AG10803 (cell line): ENCODE results near the gene SYNJ2.

Experiments
- DNase-seq: peaks from one replicate; pipeline ENCODE4 v3.0.0; 2010; ENCODE audit warnings: low read depth
- H3K4me3 ChIP-seq: 2 replicates; pipeline ENCODE4 v1.5.1; 2011; ENCODE audit warnings: mild to moderate bottlenecking, low read length, control low read depth
- CTCF ChIP-seq: conservative IDR thresholded peaks from 2 replicates; pipeline ENCODE4 v1.5.1; 2011; ENCODE audit warnings: mild to moderate bottlenecking, low read length, control low read depth, inconsistent platforms

Gene SYNJ2

DNA sequence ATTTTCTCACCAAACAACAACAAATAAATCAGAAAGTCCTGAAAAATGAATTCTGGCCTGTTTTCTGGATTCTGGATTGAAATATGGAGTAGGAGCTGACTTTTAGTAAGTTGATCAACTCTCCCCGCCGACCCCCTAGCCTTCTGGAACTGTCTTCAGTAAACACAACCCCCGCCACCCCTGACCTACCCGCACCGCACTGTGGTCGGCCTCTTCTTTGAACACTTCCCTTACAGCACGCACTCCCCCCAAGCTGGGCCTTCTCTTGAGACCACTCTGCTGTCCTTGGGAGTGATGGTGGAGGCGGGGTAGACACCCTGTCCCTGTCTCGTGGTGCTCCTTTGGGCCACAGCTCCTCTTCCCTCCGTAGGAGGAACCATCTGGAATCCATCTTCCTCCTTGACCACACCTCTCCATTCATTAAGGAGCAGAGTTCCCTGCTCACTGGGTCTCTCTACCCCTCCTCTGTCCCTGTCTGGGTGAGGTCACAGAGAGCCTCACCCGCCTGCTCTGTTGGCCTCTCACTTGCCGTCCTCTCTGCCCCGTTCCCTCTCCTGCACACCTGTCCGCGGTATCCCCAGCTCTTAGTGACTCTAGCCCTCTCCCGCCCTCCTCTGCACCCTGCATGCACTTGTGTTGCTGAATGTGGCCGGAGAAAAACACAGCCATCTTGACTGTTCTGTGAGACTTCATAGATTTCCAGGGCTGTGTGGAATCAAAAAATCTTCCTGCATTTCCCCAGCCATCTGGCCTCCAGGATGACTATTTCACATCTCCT, 19.1 kb downstream of the SYNJ2 start:
- no peak for DNase-seq
- H3K4me3 ChIP-seq = no peak overlapping the region
- no peak for TF ChIP-seq CTCF

DNA sequence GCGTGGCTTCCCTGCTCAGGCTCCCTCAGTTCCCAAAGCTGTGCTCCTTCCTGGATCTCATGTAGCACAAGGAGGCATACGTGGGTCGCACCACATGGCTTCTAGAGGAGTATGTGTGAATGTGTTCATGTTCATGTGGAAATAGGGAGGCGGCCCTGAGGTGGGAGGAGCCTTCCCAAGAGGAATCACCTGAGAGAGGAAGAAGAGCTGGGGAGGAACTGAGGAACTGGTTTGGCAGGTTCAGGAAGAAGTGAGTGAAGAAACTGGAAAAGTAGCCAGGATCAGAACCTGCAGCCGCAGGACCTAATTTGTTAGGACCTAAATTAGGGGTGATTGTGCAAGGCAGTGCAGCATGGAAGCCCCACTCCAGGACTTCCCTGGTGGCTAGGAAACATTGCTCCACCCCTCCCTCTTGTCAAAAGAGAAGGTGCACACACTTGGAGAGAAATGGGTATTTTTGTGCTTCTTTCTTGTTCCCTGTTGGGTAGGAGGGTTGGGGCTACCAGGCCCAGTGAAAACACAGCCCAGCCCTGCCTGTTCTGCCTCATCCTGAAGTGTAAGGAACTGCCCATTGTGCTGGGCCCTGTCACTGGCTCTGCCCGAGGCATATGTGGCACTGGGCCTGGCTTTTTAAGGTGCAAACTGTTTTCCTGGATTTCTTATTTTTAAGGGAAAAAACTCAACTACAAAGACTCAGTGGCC, 20.7 kb downstream of the SYNJ2 start:
- DNase-seq = no peak

GRCh38 chr6:158002951-158003853, 21.5 kb downstream of the SYNJ2 start:
- H3K4me3 ChIP-seq = peak overlapping the region; percentile 31
- no peak for TF ChIP-seq CTCF
- peak; percentile 95 for DNase-seq

More for the DNA sequence above, 20.7 kb downstream of the SYNJ2 start:
- TF ChIP-seq CTCF = no peak
- H3K4me3 ChIP-seq = no peak overlapping the region; the same call in 1 of the 2 replicates

- no peak for DNase-seq
- H3K4me3 ChIP-seq = peak overlapping the region; percentile 18
- no peak for TF ChIP-seq CTCF
Observed at GRCh38 chr6:158003910-158004700, 22.4 kb downstream of the SYNJ2 start.

GRCh38 chr6:158004701-158005095, 23.0 kb downstream of the SYNJ2 start:
- DNase-seq = no peak
- H3K4me3 ChIP-seq = no peak overlapping the region
- TF ChIP-seq CTCF = no peak

DNA sequence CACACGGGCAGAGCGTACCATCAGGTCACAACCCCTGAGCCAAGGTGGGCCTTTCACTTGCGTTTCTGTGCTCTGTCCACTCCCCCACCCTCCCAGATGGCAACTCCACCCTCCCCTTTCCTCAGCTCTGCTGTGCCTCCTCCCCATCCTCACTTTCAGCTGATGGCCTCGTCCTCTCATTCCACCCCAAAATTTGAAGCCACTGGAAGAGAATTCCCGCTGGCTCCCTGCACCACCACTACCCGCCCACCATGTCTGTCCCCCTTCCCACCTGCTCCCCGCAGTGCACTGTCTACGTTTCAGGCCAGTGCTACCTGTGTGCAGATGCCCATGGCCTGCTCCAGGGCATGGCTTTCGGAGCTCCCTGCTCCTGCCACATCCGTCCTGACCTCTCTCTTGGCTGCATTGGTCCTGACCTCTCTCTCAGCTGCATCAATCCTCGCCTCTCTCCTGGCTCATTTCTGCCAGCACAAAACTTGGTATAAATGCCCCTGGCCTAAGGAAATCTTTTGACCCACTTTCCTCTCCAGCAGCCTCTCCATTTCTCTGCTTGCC, 24.0 kb downstream of the SYNJ2 start:
- DNase-seq = no peak
- H3K4me3 ChIP-seq = no peak overlapping the region
- TF ChIP-seq CTCF = no peak
